Measurements from ENCODE around the gene LCORL.

- TF ChIP-seq POLR2A (IDR thresholded peaks at IDR 0.05) (no peak), CTCF (IDR thresholded peaks at IDR 0.05) (no peak)
Observed at GRCh38 chr4:17968721-17969120, 52.8 kb downstream of the LCORL start.

Data from Peyer's patch (tissue), 4 donors.